HCT116 (cell line): ENCODE results near the gene RAET1E. TPM values are rescaled to one million over a fixed set of nuclear protein-coding genes. Genes with fewer than 3 reads are reported as not detected.

ENCODE experiments used
- ATAC-seq: fragments of 200-7000 bp; cut with Tn5 transposase; 2 replicates; pipeline ENCODE4 v1.9.1; 2020; ENCODE audit warnings: mild to moderate bottlenecking, moderate library complexity
- BruUV-seq: library from RNA; stranded (reverse); fragments of 400-500 nt; replicated peaks from 2 replicates; lab custom pipeline; 2021; lab: Mats Ljungman, UMichigan
- CTCF ChIA-PET: fragments of 300-600 bp; sonication (Branson Sonifier 250); formaldehyde crosslinking; loops from one replicate; lab custom pipeline; 2021; ENCODE audit warnings: antibody characterized with exemption; lab: Charles Lee
- POLR2A ChIA-PET: fragments of 300-600, 350-600 bp; sonication (Branson Sonifier 250); formaldehyde crosslinking; loops from one replicate; lab custom pipeline; 2021; ENCODE audit warnings: antibody characterized with exemption; lab: Charles Lee
- RAD21 ChIA-PET, 2 experiments: fragments of 300-600 bp; sonication (Branson Sonifier 250); formaldehyde crosslinking; loops; one replicate each; lab custom pipeline; 2023; ENCODE audit warnings: low total read pairs in 2 of 2; ENCODE audit not compliant: uncharacterized antibody in 2 of 2, unreplicated experiment in 2 of 2, low non-redundant PET in 1 of 2; lab: Charles Lee
- DNase-seq: peaks from one replicate; pipeline ENCODE4 v3.0.0-alpha.2; 2010; ENCODE audit warnings: low read depth, low spot score
- H2AFZ ChIP-seq: fragments of 200-600 bp; shearing (Covaris generic), sonication (generic); 2 replicates; pipeline ENCODE4 v1.6.1; 2017; ENCODE audit warnings: low read depth, mixed run types, mixed read lengths, antibody characterized with exemption, low read length; ENCODE audit not compliant: poor library complexity, severe bottlenecking
- H3K27ac ChIP-seq: 2 replicates; pipeline ENCODE4 v1.5.1; 2012; ENCODE audit warnings: low read depth, low read length
- H3K27me3 ChIP-seq: fragments of 200-600 bp; sonication (generic); 2 replicates; pipeline ENCODE4 v1.6.1; 2016; ENCODE audit warnings: mixed run types, low read length, mixed read lengths; ENCODE audit not compliant: insufficient read depth
- H3K36me3 ChIP-seq, 2 experiments: fragments of 200-500 bp in 1 of 2; fragments of 200-600 bp in 1 of 2; sonication (Bioruptor generic) in 1 of 2; sonication (generic) in 1 of 2; 2 replicates each; pipeline versions ENCODE4 v1.5.1 to v1.6.1; 2014 to 2016; ENCODE audit warnings: low read length in 2 of 2, inconsistent platforms in 1 of 2, mixed read lengths in 1 of 2, mixed run types in 1 of 2; ENCODE audit not compliant: insufficient read depth in 2 of 2, control insufficient read depth in 1 of 2
- H3K4me1 ChIP-seq, 2 experiments: fragments of 200-600 bp in 1 of 2; sonication (generic) in 1 of 2; 2 replicates each; pipeline versions ENCODE4 v1.5.1 to v1.6.1; 2012 to 2017; ENCODE audit warnings: low read length in 2 of 2, inconsistent platforms in 1 of 2, mild to moderate bottlenecking in 1 of 2, mixed read lengths in 1 of 2, mixed run types in 1 of 2, moderate library complexity in 1 of 2; ENCODE audit not compliant: insufficient read depth in 2 of 2, control insufficient read depth in 1 of 2
- H3K4me2 ChIP-seq: fragments of 200-600 bp; sonication (generic); 2 replicates; pipeline ENCODE4 v1.6.1; 2017; ENCODE audit warnings: mixed run types, low read length, mixed read lengths
- H3K4me3 ChIP-seq, 2 experiments: fragments of 200-600 bp in 1 of 2; sonication (generic) in 1 of 2; replicated peaks in 1 of 2; 2 replicates each; pipeline ENCODE4 v1.5.1; 2011 to 2016; ENCODE audit warnings: low read length in 2 of 2, control low read depth in 1 of 2, low read depth in 1 of 2, mild to moderate bottlenecking in 1 of 2, mixed read lengths in 1 of 2, mixed run types in 1 of 2
- H3K79me2 ChIP-seq: fragments of 200-600 bp; sonication (generic); 2 replicates; pipeline ENCODE4 v1.6.1; 2017; ENCODE audit warnings: mild to moderate bottlenecking, mixed run types, low read length, moderate library complexity, mixed read lengths; ENCODE audit not compliant: insufficient read depth
- H3K9ac ChIP-seq: fragments of 200-600 bp; sonication (generic); 2 replicates; pipeline ENCODE4 v1.6.1; 2016; ENCODE audit warnings: low read length, mixed read lengths
- H3K9me2 ChIP-seq: fragments of 200-600 bp; sonication (generic), shearing (Covaris generic); 2 replicates; pipeline ENCODE4 v1.6.1; 2017; ENCODE audit warnings: mixed run types, mild to moderate bottlenecking, moderate library complexity; ENCODE audit not compliant: insufficient read depth
- H3K9me3 ChIP-seq, 2 experiments: fragments of 200-500 bp in 1 of 2; fragments of 200-600 bp in 1 of 2; sonication (Bioruptor generic) in 1 of 2; sonication (generic) in 1 of 2; 2 replicates each; pipeline ENCODE4 v1.6.1; 2014 to 2017; ENCODE audit warnings: low read length in 2 of 2, mixed read lengths in 2 of 2, inconsistent platforms in 1 of 2, low read depth in 1 of 2, mild to moderate bottlenecking in 1 of 2, mixed run types in 1 of 2, moderate library complexity in 1 of 2; ENCODE audit not compliant: control insufficient read depth in 1 of 2, insufficient read depth in 1 of 2
- H4K20me1 ChIP-seq: fragments of 200-600 bp; sonication (generic), shearing (Covaris generic); 2 replicates; pipeline ENCODE4 v1.6.1; 2017; ENCODE audit warnings: mixed run types, mild to moderate bottlenecking, moderate library complexity; ENCODE audit not compliant: insufficient read depth
- CBX3 ChIP-seq: IDR thresholded peaks from 2 replicates; pipeline ENCODE4 v1.6.1; 2012; ENCODE audit warnings: low read depth
- CEBPB ChIP-seq: IDR thresholded peaks from 2 replicates; pipeline ENCODE4 v1.6.1; 2012; ENCODE audit warnings: low read depth
- CTCF ChIP-seq, 3 experiments: fragments of 200-600 bp in 1 of 3; sonication (generic) in 1 of 3; IDR thresholded peaks in 2 of 3; conservative IDR thresholded peaks in 1 of 3; 2 replicates each; pipeline ENCODE4 v1.5.1; 2012 to 2017; ENCODE audit warnings: low read depth in 2 of 3, low read length in 2 of 3, antibody characterized with exemption in 1 of 3, borderline replicate concordance in 1 of 3, control low read depth in 1 of 3, mild to moderate bottlenecking in 1 of 3, mixed read lengths in 1 of 3, mixed run types in 1 of 3, moderate library complexity in 1 of 3; ENCODE audit not compliant: insufficient read depth in 1 of 3
- EGR1 ChIP-seq: IDR thresholded peaks from 2 replicates; pipeline ENCODE4 v1.6.1; 2012; ENCODE audit warnings: low read depth
- FOSL1 ChIP-seq: IDR thresholded peaks from 2 replicates; pipeline ENCODE4 v1.6.1; 2012; ENCODE audit warnings: low read depth
- JUND ChIP-seq: IDR thresholded peaks from 2 replicates; pipeline ENCODE4 v1.6.1; 2012
- POLR2A ChIP-seq: IDR thresholded peaks from 2 replicates; pipeline ENCODE4 v1.7.0; 2011; ENCODE audit warnings: borderline replicate concordance; ENCODE audit not compliant: insufficient read depth, insufficient read length; ENCODE audit errors: extremely low read depth
- POLR2AphosphoS5 ChIP-seq: IDR thresholded peaks from 2 replicates; pipeline ENCODE4 v1.6.1; 2011; ENCODE audit warnings: mild to moderate bottlenecking, low read depth, low read length, moderate library complexity
- SP1 ChIP-seq: IDR thresholded peaks from 2 replicates; pipeline ENCODE4 v1.6.1; 2012; ENCODE audit warnings: low read depth
- SRF ChIP-seq: IDR thresholded peaks from 2 replicates; pipeline ENCODE4 v1.6.1; 2012; ENCODE audit warnings: low read depth
- ZFX ChIP-seq: fragments of 450-650 bp; IDR thresholded peaks from 2 replicates; pipeline ENCODE4 v1.6.1; 2017
- ZNF274 ChIP-seq: fragments of 200-500 bp; sonication (Bioruptor generic); IDR thresholded peaks from 2 replicates; pipeline ENCODE4 v1.6.1; 2014; ENCODE audit warnings: mild to moderate bottlenecking, low read depth, low read length, inconsistent platforms
- intact Hi-C: fragments of 100-400 bp; cut with micrococcal nuclease; formaldehyde crosslinking; loops from 2 replicates; pipeline ENCODE4 v1.10.0; 2022
- total RNA-seq: library from RNA; stranded (reverse); gene quantifications from one replicate; pipeline ENCODE4 v1.2.1, GENCODE V29; 2021; ENCODE audit not compliant: unreplicated experiment
- TF ChIP-seq, protein P1 (sequence below): IDR thresholded peaks from 2 replicates; pipeline ENCODE4 v1.6.1; 2012; ENCODE audit warnings: low read depth
- TF ChIP-seq, protein P2 (sequence below): IDR thresholded peaks from 2 replicates; pipeline ENCODE4 v1.6.1; 2011; ENCODE audit warnings: mild to moderate bottlenecking, low read length, moderate library complexity; ENCODE audit not compliant: insufficient replicate concordance; ENCODE audit errors: extremely low read depth

RAET1E gene
- total RNA-seq, 1 experiment from 2014 or later, result 3.9 TPM

DNA sequence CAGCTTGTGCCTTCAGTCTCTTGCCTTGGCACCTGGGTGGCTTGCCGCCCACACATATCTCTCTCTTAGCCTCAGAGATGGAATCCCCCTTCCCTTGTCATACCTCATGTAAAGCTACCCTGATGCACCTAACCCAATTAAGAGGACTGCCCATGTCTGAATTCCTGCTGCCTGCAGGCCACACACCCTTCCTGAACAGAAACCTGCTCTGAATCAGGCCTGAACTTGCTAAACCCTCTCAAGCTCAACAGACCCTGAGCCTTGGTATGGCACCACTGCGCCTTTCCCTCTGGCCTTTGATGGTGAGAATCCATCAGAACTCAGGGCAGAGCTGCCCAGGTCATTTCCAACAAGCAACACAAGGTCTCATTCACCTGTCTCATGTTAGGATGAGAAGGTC is 19.8 kb upstream of the RAET1E start:
- Histone ChIP-seq H3K4me2 (no peak overlapping the region), H3K4me3 (no peak overlapping the region), H3K79me2 (no peaks in the 10 kb centered on the region), H3K9me2 (no peaks in the 10 kb centered on the region), H3K27ac (no peak overlapping the region), H3K9me3 (no peaks in the 10 kb centered on the region), H3K27me3 (no peaks in the 10 kb centered on the region), H4K20me1 (no peaks in the 10 kb centered on the region), H3K9ac (no peak overlapping the region), H2AFZ (no peak overlapping the region), H3K4me1 (peaks cover 0 to 4% of the 10 kb centered on the region in 2 experiments; a peak in 1 of 4 replicates), H3K36me3 (no peaks in the 10 kb centered on the region)
- BruUV-seq, result no TSS peak
- no peak for ATAC-seq
- RAD21 ChIA-PET, result no interaction called here
- intact Hi-C loops, result no loop called here
- POLR2A ChIA-PET, result no interaction called here
- DNase-seq, result no peak
- CTCF ChIA-PET, result no interaction called here
- TF ChIP-seq, protein P1, sequence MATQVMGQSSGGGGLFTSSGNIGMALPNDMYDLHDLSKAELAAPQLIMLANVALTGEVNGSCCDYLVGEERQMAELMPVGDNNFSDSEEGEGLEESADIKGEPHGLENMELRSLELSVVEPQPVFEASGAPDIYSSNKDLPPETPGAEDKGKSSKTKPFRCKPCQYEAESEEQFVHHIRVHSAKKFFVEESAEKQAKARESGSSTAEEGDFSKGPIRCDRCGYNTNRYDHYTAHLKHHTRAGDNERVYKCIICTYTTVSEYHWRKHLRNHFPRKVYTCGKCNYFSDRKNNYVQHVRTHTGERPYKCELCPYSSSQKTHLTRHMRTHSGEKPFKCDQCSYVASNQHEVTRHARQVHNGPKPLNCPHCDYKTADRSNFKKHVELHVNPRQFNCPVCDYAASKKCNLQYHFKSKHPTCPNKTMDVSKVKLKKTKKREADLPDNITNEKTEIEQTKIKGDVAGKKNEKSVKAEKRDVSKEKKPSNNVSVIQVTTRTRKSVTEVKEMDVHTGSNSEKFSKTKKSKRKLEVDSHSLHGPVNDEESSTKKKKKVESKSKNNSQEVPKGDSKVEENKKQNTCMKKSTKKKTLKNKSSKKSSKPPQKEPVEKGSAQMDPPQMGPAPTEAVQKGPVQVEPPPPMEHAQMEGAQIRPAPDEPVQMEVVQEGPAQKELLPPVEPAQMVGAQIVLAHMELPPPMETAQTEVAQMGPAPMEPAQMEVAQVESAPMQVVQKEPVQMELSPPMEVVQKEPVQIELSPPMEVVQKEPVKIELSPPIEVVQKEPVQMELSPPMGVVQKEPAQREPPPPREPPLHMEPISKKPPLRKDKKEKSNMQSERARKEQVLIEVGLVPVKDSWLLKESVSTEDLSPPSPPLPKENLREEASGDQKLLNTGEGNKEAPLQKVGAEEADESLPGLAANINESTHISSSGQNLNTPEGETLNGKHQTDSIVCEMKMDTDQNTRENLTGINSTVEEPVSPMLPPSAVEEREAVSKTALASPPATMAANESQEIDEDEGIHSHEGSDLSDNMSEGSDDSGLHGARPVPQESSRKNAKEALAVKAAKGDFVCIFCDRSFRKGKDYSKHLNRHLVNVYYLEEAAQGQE, result no peak
- no peak for TF ChIP-seq POLR2AphosphoS5
- TF ChIP-seq SRF, result no peak
- TF ChIP-seq CBX3, result no peak
- no peak for TF ChIP-seq SP1
- TF ChIP-seq EGR1, result no peak
- no peak for TF ChIP-seq CTCF (IDR thresholded peaks at IDR 0.05 in 2 of 3, conservative IDR thresholded peaks at IDR 0.05 in 1 of 3; ENCODE audit: borderline replicate concordance in 1 of 3, insufficient read depth in 1 of 3, low read depth in 2 of 3, low read length in 2 of 3)
- no peak for TF ChIP-seq JUND
- no peak for TF ChIP-seq ZFX
- TF ChIP-seq FOSL1, result no peak
- TF ChIP-seq ZNF274, result no peak
- TF ChIP-seq, protein P2, sequence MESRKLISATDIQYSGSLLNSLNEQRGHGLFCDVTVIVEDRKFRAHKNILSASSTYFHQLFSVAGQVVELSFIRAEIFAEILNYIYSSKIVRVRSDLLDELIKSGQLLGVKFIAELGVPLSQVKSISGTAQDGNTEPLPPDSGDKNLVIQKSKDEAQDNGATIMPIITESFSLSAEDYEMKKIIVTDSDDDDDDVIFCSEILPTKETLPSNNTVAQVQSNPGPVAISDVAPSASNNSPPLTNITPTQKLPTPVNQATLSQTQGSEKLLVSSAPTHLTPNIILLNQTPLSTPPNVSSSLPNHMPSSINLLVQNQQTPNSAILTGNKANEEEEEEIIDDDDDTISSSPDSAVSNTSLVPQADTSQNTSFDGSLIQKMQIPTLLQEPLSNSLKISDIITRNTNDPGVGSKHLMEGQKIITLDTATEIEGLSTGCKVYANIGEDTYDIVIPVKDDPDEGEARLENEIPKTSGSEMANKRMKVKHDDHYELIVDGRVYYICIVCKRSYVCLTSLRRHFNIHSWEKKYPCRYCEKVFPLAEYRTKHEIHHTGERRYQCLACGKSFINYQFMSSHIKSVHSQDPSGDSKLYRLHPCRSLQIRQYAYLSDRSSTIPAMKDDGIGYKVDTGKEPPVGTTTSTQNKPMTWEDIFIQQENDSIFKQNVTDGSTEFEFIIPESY, result no peak
- TF ChIP-seq CEBPB, result no peak
- no peak for TF ChIP-seq POLR2A
- TF ChIP-seq, all 23 proteins: peak for 0
